Uterus (tissue), 2 donors: ENCODE data around the gene COX11.

Experiments
- POLR2A ChIP-seq, 2 donors: fragments of 450-650 bp; IDR thresholded peaks; one replicate each; pipeline ENCODE4 v1.6.1; 2016; ENCODE audit warnings: antibody characterized with exemption in 2 of 2, mild to moderate bottlenecking in 1 of 2, moderate library complexity in 1 of 2
- TF ChIP-seq, protein P1 (sequence below), 4 experiments: fragments of 200-600 bp in 2 of 4; fragments of 450-650 bp in 2 of 4; sonication (generic) in 2 of 4; IDR thresholded peaks; one replicate each; pipeline ENCODE4 v1.5.1; 2016 to 2019; ENCODE audit warnings: antibody characterized with exemption in 4 of 4, mild to moderate bottlenecking in 2 of 4, moderate library complexity in 1 of 4

GRCh38 chr17:54968262-54968987 is at the start of gene COX11, which contains the start of gene STXBP4:
- TF ChIP-seq, protein P1, sequence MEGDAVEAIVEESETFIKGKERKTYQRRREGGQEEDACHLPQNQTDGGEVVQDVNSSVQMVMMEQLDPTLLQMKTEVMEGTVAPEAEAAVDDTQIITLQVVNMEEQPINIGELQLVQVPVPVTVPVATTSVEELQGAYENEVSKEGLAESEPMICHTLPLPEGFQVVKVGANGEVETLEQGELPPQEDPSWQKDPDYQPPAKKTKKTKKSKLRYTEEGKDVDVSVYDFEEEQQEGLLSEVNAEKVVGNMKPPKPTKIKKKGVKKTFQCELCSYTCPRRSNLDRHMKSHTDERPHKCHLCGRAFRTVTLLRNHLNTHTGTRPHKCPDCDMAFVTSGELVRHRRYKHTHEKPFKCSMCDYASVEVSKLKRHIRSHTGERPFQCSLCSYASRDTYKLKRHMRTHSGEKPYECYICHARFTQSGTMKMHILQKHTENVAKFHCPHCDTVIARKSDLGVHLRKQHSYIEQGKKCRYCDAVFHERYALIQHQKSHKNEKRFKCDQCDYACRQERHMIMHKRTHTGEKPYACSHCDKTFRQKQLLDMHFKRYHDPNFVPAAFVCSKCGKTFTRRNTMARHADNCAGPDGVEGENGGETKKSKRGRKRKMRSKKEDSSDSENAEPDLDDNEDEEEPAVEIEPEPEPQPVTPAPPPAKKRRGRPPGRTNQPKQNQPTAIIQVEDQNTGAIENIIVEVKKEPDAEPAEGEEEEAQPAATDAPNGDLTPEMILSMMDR (IDR thresholded peaks at IDR 0.05) = peak in 3 of 4 experiments; percentile 22 to 37 (median 32)
- peak; percentile 71 to 77 for TF ChIP-seq POLR2A (IDR thresholded peaks at IDR 0.05)
